GM06990 (cell line): Measurements from ENCODE around the gene KBTBD12.

ENCODE experiments used
- DNase-seq: peaks from one replicate; pipeline ENCODE4 v3.0.0-alpha.2; 2011; ENCODE audit not compliant: insufficient read length; ENCODE audit errors: extremely low read depth
- H3K27me3 ChIP-seq: replicated peaks from 2 replicates; pipeline ENCODE4 v1.6.0; 2011; ENCODE audit warnings: low read length; ENCODE audit not compliant: control insufficient read depth, insufficient read depth
- H3K36me3 ChIP-seq: 2 replicates; pipeline ENCODE4 v1.5.1; 2011; ENCODE audit warnings: low read length; ENCODE audit not compliant: control insufficient read depth, insufficient read depth
- H3K4me3 ChIP-seq: replicated peaks from 2 replicates; pipeline ENCODE4 v1.5.1; 2011; ENCODE audit warnings: low read depth, mild to moderate bottlenecking, control low read depth, low read length
- TF ChIP-seq, protein P1 (sequence below): IDR thresholded peaks from 2 replicates; pipeline ENCODE4 v1.5.1; 2011; ENCODE audit warnings: low read length, control low read depth, mild to moderate bottlenecking, inconsistent platforms; ENCODE audit not compliant: insufficient read depth, poor library complexity, severe bottlenecking

Gene KBTBD12

DNA sequence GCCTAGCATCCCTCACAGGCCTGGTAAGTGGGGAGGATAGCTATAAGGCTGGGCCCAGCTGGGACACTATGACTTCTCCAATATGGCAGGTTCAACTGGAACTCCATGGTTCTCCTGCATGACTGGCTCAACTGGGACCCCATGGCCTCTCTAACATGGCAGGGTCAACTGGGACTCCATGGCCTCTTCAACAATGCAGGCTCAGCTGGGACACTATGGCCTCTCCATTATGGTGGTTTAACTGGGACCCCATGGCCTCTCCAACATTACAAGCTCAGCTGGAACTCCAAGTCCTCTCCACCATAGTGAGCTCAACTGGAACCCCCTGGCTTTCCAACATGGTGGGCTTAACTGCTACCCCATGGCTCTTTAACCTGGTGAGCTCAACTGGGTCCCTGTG lies 79.0 kb downstream of the KBTBD12 start:
- Histone ChIP-seq H3K4me3 (no peak overlapping the region), H3K27me3 (no peaks in the 10 kb centered on the region)
- DNase-seq: no peak

DNA sequence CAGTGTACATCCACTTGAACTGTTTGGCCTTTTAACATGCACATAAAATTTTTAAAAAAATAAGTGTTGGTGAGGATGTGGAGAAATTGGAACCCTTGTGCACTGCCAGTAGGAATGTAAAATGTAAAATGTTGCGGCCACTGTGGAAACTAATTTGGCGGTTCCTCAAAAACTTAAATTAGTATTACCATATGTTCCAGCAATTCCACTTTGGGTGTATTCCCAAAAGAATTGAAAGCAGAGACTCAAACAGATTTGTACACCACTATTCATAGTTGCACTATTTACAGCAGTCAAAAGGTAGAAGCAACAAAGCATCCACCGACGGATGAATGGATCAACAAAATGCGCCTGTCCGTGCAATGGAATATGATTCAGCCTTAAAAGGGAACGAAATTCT lies 82.0 kb downstream of the KBTBD12 start:
- TF ChIP-seq, protein P1, sequence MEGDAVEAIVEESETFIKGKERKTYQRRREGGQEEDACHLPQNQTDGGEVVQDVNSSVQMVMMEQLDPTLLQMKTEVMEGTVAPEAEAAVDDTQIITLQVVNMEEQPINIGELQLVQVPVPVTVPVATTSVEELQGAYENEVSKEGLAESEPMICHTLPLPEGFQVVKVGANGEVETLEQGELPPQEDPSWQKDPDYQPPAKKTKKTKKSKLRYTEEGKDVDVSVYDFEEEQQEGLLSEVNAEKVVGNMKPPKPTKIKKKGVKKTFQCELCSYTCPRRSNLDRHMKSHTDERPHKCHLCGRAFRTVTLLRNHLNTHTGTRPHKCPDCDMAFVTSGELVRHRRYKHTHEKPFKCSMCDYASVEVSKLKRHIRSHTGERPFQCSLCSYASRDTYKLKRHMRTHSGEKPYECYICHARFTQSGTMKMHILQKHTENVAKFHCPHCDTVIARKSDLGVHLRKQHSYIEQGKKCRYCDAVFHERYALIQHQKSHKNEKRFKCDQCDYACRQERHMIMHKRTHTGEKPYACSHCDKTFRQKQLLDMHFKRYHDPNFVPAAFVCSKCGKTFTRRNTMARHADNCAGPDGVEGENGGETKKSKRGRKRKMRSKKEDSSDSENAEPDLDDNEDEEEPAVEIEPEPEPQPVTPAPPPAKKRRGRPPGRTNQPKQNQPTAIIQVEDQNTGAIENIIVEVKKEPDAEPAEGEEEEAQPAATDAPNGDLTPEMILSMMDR: no peak
- Histone ChIP-seq H3K36me3 (no peaks in the 10 kb centered on the region), H3K4me3 (no peak overlapping the region), H3K27me3 (no peaks in the 10 kb centered on the region)
- no peak for DNase-seq

More for the DNA sequence above, 79.0 kb downstream of the KBTBD12 start:
- H3K36me3 ChIP-seq: no peaks in the 10 kb centered on the region
- TF ChIP-seq, protein P1: no peak

DNA sequence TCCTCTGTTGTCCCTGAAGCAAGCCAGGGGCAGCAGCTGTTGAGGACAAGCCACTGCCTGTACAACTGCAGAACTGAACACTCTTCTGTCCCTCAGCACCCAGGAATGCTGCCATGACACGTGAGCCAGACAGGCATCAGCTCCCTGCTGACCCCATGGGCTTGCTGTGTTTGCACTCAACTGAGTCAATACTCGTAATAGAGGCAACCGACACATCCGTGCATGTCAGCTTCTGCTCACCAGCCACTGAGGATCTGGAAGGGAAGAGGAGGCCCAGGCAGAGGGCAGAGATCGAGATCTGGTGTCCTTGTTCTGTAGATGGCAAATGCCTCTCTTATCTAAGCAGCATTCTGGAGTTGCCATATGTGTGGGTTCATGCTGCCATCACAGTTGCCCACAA lies 82.9 kb downstream of the KBTBD12 start:
- TF ChIP-seq, protein P1: no peak
- Histone ChIP-seq H3K4me3 (no peak overlapping the region), H3K27me3 (no peaks in the 10 kb centered on the region), H3K36me3 (no peaks in the 10 kb centered on the region)
- DNase-seq: no peak

DNA sequence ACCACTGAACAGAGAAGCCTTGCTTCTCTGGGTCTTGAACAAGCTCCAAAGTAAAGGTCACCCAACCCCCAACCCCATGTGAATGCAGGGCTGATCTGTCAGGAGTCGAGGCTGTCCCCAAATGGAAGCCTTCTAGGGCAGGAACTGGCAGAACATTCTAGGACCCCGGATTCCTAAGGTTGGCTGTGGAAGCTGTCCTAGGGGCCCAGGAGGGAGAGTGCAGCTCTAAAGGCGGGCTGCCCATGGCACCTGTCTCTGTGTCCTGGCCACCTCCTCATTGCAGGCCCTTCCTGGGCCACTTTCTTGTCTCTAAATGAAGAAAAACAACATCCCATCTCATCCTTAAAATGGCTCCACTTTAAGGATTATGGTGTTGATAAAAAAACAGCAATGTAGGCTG lies 83.6 kb downstream of the KBTBD12 start:
- Histone ChIP-seq H3K27me3 (no peaks in the 10 kb centered on the region), H3K36me3 (no peaks in the 10 kb centered on the region), H3K4me3 (no peak overlapping the region)
- DNase-seq: no peak
- TF ChIP-seq, protein P1: no peak

DNA sequence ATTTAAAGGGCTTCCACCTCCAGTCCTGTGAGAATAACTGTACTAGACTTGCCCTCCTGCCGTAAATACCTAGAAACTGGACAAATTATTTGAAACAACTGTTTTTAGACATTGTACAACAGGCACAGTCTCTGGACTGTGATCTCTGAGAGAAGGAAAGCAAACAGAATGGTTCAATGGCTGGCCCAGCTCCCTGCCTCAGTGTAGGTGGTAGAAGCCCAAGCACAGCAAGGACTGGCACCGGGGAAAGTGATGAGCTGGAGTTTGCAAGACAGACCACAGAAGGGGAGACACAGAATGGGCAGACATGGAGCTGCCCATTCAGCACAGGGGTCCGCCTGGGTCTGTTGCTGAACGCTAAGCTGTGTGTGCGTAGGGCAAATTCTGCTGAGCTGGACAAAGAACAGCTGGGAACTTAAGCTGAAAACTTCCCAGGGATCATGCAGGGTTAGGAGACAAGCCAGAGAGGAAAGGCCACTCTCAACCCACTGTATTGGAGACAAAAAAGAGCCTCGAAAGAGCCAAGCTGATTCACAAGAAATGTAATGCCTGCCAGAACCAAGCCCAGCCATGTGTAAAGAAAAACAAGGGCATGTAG lies 84.6 kb downstream of the KBTBD12 start:
- Histone ChIP-seq H3K27me3 (no peaks in the 10 kb centered on the region), H3K36me3 (no peaks in the 10 kb centered on the region), H3K4me3 (no peak overlapping the region)
- TF ChIP-seq, protein P1: no peak
- DNase-seq: no peak

DNA sequence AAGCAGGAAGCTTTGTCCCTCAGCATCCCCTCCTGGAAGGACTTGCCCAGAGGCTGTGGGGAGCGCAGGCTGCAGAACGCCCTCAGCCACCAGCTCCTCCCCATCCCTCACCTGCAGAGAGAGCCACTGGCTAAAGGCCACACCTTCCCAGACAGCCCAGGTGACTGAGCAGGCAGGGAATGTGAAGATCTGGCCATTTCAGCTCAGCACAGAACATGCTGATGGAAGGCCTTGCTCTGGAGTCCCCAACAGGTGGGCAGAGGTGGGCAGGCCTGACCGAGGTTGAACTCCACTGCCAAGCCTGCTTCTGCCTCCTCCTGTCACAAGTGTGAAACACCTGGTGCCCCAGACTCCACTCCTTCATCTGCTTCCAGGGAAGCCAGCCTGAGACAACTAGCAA lies 86.5 kb downstream of the KBTBD12 start:
- DNase-seq: no peak
- no peaks in the 10 kb centered on the region for H3K27me3 ChIP-seq
- no peak overlapping the region for H3K4me3 ChIP-seq
- TF ChIP-seq, protein P1: no peak
- no peaks in the 10 kb centered on the region for H3K36me3 ChIP-seq
